ENCODE data around the gene HRH3.

Gene HRH3

GRCh38 chr20:62243906-62244515, 23.9 kb upstream of the HRH3 start:
- no peak for DNase-seq

- no peak for DNase-seq
Observed at GRCh38 chr20:62243106-62243505, 23.0 kb upstream of the HRH3 start.

DNA sequence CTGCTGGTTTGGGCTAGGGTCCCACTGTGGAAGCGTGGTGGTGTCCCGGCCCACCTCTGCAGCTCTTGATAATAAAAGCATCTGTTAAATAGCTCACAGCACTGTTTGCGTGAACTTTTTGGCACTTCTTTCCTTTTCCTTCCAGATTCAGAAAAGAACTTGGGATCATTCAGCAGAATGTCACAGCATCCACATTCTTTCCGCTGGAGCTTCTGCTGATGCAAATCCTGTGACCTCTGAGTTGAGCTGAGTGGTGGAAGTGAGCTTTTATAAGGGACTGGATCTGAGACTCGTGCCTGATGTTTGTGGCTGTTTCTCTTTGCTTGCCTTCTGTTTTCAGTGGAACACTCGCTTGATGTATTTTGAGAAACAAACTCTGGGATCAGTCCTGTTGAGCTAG, 22.1 kb upstream of the HRH3 start:
- no peak for DNase-seq

DNA sequence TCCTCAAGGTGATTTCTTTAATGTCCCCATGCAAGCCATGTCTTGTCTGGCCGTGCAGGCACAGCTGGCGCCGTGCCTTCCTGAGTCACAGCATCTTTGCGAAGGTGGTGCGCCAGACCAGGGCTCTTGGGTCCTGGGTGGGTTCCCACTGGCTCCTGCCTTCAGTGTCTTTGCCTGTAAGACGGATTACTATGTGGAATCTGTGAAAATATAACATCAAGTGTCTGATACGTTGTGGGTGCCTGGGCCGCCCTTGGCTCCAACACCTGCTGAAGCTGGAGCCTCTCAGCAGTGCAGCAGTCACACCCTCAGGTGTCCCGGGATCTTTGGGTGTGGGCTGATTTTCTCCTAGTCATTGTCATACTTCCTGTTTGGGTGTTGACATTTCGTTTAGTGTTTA, 21.4 kb upstream of the HRH3 start:
- DNase-seq, result no peak

DNA sequence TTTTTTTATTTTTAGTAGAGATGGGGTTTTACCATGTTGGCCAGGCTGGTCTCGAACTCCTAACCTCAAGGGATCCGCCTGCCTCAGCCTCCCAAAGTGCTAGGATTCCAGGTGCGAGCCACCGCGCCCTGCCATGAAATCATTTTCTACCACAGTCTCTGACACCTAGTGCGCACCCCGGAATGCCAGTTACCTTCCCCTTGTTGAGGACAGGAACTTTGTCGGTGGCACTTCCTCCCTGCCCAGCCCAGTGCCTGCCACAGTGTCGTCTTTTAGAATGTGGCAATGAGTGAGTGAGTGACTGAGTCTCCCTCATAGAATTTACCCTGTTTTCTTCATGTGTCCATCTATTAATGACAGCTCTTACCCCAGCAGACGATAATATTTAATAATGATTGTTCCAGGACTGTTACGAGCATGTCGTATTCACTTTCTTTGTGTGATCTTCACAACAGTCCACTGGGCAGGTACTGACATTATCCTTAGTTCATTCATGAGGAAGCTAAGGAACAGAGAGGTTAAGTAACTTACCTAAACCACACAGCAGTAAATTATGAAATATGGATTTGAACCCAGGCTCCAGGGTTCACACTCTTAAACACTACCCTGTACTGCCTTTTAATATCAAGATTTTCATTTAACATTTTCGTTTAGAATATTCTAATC, 20.1 kb upstream of the HRH3 start:
- no peak for DNase-seq

- DNase-seq, result no peak
Observed at GRCh38 chr20:62239278-62239879, 19.3 kb upstream of the HRH3 start.

GRCh38 chr20:62238569-62239277, 18.6 kb upstream of the HRH3 start:
- no peak for DNase-seq

DNA sequence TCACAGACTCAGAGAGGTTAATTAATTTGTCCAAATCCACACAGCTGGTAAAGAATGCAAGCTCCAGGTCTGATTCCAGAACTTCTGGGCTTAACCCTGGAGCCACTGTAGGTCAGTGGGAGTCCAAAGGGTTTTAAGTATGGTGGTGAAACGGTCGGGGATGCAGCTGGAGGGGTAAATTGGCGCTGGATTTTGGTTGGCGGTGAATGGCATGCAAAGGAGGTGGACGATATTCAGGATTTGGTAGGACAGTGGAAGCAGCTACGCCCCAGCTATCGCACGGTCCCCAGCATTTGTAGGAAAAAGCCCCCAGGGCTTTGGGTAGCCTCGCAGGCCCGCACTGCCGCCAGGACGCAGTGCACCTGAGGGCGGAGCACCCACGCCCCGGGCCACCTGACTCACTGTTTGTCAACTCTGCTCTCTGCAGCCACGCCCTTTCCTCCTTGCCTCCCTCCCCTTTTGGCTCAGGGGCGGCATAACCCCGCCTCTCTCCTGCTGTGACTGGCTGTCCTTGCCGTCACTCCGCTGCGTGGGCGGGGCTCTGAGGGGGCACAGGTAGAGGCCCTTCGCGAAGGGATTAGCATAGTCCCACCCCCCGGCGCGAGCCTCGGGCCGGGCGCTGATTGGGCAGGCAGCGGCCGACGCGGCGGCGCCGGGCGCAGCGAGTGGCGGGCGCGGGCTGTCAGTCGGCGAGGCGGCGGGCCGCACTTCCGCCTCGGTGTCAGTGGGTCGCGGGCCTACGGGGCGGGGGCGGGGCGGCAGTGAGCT, 17.9 kb upstream of the HRH3 start, which contains the start of gene OSBPL2:
Gene OSBPL2, plus strand, starts transcription at position 721 of the 768 bp plus-strand sequence. CDS start 17,664 bp downstream, outside the sequence.
- DNase-seq, result peak; percentile 100

DNA sequence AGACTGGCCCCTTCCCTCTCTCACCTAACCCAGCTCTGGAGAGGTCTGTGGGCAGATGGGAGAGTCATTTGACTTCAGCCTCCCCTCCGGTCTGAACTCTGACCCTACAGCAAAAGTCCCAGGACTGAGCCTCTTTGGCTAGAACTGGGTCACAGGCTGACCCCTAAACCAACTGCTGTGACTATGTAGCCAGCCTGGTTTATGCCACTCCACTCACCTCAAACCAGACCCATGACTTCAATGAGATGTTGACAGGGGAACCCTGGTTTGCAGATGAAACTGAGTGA, 17.4 kb upstream of the HRH3 start:
- no peak for DNase-seq

DNA sequence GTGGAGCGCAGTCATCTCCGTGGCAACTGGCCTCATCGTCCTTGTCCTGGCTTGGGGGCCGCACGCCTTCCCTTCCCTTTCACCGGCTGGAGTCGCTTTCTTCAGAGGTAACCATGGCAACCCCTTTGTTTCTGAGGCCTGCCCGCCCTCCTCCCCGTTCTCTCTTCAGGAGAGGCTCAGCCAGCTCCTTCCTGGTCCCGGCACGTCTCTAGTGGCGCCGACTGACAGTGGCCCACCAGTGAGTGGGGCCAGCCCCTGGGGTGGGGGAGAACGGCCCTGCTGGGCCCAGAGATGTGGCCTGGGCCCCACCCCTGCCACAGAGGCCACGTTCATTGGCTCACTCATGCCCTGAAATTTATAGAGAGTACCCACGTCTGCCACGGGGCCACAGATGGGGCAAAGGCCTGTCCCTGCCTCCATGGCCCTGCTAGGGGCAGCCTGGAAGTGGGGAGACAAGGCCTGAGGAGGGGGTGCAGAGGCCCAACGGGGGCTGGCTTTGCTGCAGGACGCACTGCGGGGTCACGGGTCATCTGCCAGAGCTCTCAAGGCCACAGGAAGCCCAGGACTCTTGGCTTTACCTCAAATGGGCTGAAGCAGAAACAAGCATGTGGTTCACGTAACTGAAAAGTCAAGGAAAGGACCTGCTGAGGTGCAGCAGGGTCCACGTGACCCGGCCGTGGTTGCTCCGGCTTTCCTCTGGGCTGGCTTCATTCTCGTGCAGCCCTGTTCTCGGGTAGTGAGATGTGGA, 16.9 kb upstream of the HRH3 start:
- no peak for DNase-seq

DNA sequence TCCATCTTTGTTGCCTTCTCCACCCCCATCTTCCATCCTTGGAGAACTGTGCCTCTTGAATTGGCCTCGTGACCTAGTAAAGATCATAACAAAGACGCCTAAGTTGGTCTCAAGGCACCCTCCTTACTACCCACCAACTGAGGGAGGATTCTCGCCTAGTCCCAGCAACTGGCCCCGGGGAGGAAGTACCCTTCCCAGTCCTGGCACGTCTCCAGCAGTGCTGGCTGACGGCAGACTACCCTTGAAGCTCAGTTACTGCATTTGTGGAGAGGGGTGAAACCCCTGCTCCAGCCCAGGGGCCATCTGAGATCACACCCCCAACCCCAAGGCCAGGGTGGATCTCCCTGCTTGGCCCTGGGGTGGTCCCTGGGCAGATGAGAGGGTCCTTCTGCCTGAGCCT, 16.1 kb upstream of the HRH3 start:
- no peak for DNase-seq

DNA sequence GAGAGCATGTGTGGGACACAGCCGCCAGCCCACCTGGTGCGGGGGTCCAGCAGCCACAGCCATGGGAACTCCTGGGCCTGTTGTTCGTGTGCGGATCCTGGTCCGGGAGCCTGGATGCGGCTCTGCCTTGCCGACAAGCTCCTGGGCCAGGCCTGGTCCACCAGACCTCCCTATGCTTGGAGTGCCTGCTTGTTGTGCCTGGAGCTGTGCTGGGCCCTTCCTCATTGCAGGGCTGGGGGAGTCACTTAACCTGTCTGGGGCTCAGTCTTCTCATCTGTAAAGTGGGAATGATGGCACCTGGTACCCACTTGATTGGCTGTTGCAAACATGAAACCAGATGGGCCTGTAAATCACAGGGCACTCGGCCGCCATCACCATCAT, 15.7 kb upstream of the HRH3 start:
- DNase-seq, result no peak

- no peak for DNase-seq
Observed at GRCh38 chr20:62235001-62235776, 15.1 kb upstream of the HRH3 start.

GRCh38 chr20:62234339-62234738, 14.3 kb upstream of the HRH3 start:
- DNase-seq, result no peak

- DNase-seq, result no peak
Observed at GRCh38 chr20:62233684-62234083, 13.6 kb upstream of the HRH3 start.

- DNase-seq, result no peak
Observed at GRCh38 chr20:62232770-62233645, 12.9 kb upstream of the HRH3 start.

DNA sequence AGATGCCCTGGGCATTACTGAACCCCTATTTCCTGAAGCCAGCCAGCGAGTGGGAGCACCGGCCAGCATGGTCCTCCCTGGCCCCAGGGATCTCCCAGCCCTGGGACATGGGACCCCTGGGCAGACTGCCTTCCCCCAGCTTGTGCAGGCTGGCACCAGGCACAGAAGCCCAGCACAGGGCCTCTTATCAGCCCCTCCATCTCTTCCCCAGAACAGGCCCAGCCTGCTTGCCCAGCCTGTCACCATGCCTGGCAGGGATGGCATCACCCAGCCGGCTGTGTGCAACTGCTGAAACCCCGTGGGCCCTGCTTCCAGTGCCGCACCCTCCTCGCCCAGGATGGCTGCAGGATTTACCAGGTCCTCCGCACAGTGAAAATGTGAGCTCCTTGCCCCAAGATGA, 12.1 kb upstream of the HRH3 start:
- DNase-seq, result no peak

DNA sequence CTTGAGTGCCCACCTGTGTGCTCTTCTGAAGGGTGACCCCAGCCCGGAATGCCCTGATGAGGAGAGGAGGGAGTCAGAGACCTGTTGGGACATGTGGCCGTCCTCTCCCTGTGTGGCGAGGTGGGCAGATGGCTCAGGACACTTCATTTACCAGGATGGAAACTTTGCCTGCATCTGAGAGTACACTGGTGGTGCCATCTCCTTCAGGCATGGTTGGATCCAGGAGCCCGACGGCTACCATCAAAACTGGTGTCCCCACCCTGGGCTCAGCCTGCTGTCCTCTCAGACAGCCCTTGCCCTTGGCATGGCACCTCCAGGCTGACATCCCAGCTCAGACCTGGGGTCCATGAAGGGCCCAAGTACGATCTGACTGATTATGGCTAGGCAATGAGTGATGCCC, 11.2 kb upstream of the HRH3 start:
- no peak for DNase-seq

- no peak for DNase-seq
Observed at GRCh38 chr20:62230696-62231095, 10.6 kb upstream of the HRH3 start.

DNA sequence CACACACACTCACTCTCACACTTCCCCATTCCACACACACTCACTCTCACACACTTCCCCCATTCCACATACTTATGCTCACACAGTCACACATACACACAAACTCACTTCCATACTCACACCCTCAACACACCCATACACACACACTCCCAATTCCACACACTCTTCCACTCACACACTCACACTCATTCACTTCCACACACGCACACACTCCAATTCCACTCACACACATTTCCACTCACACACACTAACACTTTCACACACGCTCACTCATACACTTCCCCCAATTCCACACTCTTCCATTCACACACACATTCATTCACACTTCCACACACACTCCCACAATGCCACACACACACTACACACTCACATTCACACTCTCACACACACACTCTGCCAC, 10.2 kb upstream of the HRH3 start:
- DNase-seq, result no peak

GRCh38 chr20:62229667-62230066, 9.6 kb upstream of the HRH3 start:
- DNase-seq, result no peak
